Fibroblast of the aortic adventitia (primary cell): ENCODE measurements around the gene ALPK1. TPM values are rescaled to one million over a fixed set of nuclear protein-coding genes. Genes with fewer than 3 reads are reported as not detected.

Source experiments
- DNase-seq: peaks from one replicate; pipeline ENCODE4 v3.0.0-alpha.2; 2010; ENCODE audit warnings: low read depth
- H3K4me3 ChIP-seq: 2 replicates; pipeline ENCODE4 v1.5.1; 2011; ENCODE audit warnings: low read depth, mild to moderate bottlenecking, control low read depth, low read length, moderate library complexity
- total RNA-seq: library from RNA; depleted of rRNA; stranded (reverse); fragments of >200 nt; gene quantifications from 2 replicates; pipeline ENCODE4 v1.2.3, GENCODE V29; 2012; ENCODE audit warnings: low replicate concordance
- TF ChIP-seq, protein P1 (sequence below): IDR thresholded peaks from 2 replicates; pipeline ENCODE4 v1.5.1; 2011; ENCODE audit warnings: mild to moderate bottlenecking, low read length, control low read depth, inconsistent platforms; ENCODE audit not compliant: insufficient read depth

Gene ALPK1
- total RNA-seq, 1 donor = 34.1 TPM

DNA sequence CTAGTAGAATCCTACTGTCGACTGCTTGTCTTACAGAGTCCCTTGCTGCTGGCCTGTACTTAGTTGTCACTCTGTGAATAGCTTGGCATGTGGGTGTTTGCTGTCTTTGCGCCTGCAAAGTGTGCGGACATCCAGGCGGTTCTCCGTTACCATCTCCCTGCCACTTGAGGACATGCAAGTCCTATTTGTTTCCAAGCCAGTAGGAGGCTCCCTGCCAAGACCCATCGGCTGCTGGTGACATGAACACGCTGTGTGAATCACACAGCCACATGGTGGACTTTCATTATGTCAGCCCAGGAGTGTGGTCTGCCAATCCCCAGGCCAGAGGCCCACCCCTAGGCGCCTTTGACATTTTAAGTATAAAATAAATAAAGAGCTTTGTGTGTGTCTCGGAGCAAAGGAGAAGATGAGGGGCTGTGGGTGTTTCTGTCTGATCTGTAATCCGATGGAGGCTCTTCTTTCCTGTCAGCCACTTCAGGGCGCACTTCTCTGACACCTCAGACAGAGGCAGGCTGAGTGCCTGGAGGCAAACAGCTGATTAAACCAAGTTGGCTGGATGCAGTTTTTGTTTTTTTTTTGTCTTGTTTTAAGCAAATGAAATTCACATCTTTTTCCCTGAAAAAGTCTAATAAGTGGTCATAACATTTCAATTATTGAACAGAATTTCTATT is 51.5 kb downstream of the ALPK1 start:
- H3K4me3 ChIP-seq = no peak overlapping the region
- DNase-seq = peak; percentile 52
- TF ChIP-seq, protein P1, sequence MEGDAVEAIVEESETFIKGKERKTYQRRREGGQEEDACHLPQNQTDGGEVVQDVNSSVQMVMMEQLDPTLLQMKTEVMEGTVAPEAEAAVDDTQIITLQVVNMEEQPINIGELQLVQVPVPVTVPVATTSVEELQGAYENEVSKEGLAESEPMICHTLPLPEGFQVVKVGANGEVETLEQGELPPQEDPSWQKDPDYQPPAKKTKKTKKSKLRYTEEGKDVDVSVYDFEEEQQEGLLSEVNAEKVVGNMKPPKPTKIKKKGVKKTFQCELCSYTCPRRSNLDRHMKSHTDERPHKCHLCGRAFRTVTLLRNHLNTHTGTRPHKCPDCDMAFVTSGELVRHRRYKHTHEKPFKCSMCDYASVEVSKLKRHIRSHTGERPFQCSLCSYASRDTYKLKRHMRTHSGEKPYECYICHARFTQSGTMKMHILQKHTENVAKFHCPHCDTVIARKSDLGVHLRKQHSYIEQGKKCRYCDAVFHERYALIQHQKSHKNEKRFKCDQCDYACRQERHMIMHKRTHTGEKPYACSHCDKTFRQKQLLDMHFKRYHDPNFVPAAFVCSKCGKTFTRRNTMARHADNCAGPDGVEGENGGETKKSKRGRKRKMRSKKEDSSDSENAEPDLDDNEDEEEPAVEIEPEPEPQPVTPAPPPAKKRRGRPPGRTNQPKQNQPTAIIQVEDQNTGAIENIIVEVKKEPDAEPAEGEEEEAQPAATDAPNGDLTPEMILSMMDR = no peak

DNA sequence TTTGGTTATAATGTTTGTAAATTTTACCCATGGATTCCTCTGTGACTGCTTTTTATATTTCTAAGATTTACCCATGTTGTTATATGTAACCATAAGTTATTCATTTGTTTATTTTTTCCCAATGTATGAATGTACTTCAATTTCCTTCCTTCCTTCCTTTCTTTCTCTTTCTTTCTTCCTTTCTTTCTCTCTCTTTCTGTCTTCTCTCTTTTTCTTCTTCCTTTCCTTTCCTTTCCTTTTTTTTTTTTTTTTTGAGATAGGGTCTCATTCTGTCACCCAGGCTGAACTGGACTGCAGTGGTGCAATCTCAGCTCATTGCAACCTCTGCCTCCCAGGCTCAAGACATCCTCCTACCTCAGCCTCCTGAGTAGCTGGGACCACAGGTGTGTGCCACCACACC is 55.6 kb downstream of the ALPK1 start:
- TF ChIP-seq, protein P1 = no peak
- no peak overlapping the region for H3K4me3 ChIP-seq
- no peak for DNase-seq

DNA sequence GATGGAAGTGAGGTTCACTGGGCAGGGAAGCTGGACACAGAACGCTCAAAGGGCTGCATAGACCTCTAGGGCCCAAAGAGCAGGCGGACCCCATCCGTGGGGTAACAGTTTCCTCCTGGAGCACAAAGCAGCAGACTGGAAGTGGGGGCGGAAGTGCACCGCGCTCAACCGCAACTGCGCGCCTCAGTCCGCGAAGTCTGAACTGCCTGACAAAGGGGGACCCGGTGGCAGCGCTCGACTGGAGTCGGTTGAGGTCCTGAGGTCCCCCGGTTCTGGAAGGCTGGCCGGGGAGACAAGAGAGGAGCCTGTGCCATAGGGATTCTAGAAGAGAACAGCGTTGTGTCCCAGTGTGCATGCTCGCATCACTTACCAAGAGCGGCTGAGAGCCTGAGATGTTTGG is 58.5 kb downstream of the ALPK1 start:
- TF ChIP-seq, protein P1 = no peak
- H3K4me3 ChIP-seq = no peak overlapping the region
- DNase-seq = no peak

DNA sequence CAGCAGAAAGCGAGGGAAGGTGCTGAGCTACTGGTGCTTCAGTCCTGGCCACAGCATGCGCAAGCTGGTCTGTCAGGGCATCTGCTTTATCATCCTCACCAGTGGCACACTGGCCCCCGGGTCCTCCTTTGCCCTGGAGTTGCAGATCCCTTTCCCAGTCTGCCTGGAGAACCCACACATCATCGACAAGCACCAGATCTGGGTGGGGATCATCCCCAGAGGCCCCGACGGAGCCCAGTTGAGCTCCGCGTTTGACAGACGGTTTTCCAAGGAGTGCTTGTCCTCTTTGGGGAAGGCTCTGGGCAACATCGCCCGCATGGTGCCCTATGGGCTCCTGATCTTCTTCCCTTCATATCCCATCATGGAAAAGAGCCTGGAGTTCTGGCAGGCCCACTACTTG is 60.3 kb downstream of the ALPK1 start:
- no peak for DNase-seq
- no peak overlapping the region for H3K4me3 ChIP-seq
- TF ChIP-seq, protein P1 = no peak

DNA sequence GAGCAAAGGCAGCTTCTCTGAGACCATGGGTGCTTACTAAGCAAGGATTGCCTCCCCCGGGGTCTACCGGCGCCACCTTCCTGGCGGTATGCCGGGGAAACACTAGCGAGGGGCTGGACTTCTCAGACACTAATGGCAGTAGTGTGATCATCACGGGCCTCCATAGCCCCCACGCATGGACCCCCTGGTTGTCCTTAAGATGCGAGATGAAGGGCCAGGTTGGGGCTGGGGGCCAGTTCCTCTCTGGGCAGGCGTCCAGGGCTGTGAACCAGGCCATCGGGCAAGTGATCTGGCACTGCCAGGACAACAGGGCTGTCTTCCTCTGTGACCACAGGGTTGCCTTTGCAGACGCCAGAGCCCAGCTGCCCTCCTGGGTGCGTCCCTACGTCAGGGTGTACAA is 60.7 kb downstream of the ALPK1 start:
- TF ChIP-seq, protein P1 = no peak
- no peak overlapping the region for H3K4me3 ChIP-seq
- no peak for DNase-seq

DNA sequence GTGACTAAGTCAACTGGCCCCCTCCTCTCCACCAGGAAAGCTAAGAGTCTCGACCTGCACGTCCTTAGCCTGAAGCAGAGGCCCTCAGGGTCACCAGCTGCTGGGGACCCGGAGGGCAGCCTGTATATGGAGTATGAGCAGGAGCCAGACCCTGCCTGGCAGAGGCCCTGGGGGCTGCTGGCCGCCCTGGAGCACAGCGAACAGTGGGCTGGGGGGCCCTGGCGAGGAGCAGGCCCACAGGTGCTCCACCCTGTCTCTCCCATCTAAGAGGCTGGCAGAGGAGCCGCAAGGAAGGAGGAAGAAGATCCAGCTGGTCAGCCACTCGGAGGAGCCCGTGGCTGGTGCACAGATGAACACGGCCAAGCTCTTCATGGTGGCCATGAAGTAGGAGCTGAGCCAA is 61.2 kb downstream of the ALPK1 start:
- H3K4me3 ChIP-seq = no peak overlapping the region
- no peak for DNase-seq
- TF ChIP-seq, protein P1 = no peak
